IMR-90 (cell line): ENCODE measurements around the gene GPR45. TPM values are rescaled to one million over a fixed set of nuclear protein-coding genes. Genes with fewer than 3 reads are reported as not detected.

Experiments used
- ATAC-seq: fragments of 200-7000 bp; cut with Tn5 transposase; 2 replicates; pipeline ENCODE4 v1.9.1; 2020; ENCODE audit warnings: low read depth, mild to moderate bottlenecking, moderate library complexity
- BruUV-seq: library from RNA; stranded (reverse); fragments of 400-500 nt; replicated peaks from 2 replicates; lab custom pipeline; 2021; lab: Mats Ljungman, UMichigan
- CTCF ChIA-PET: fragments of 300-600 bp; formaldehyde crosslinking; extraction: SDS; loops from one replicate; lab custom pipeline; 2021; ENCODE audit warnings: antibody characterized with exemption; lab: Yijun Ruan, JAX
- POLR2A ChIA-PET: fragments of 300-600 bp; sonication (Branson Sonifier 250); formaldehyde crosslinking; loops from one replicate; lab custom pipeline; 2022; ENCODE audit warnings: antibody characterized with exemption; ENCODE audit not compliant: unreplicated experiment; lab: Charles Lee
- DNase-seq: peaks from one replicate; pipeline ENCODE4 v3.0.0; 2013
- H2AFZ ChIP-seq: replicated peaks from 2 replicates; pipeline ENCODE3; 2013; ENCODE audit warnings: low read length, mild to moderate bottlenecking; ENCODE audit not compliant: poor library complexity
- H2AK5ac ChIP-seq: 2 replicates; pipeline ENCODE4 v1.6.1; 2013; ENCODE audit warnings: low read depth, low read length, inconsistent platforms
- H2AK9ac ChIP-seq: replicated peaks from 2 replicates; pipeline ENCODE3; 2013; ENCODE audit warnings: mild to moderate bottlenecking, low read depth, low read length, moderate library complexity; ENCODE audit not compliant: poor library complexity
- H2BK120ac ChIP-seq: 2 replicates; pipeline ENCODE4 v1.6.1; 2013; ENCODE audit warnings: low read depth, low read length, inconsistent platforms
- H2BK15ac ChIP-seq: 3 replicates; pipeline ENCODE4 v1.6.1; 2013; ENCODE audit warnings: low read depth, low read length, inconsistent platforms
- H2BK20ac ChIP-seq: 2 replicates; pipeline ENCODE4 v1.6.1; 2013; ENCODE audit warnings: low read depth, mild to moderate bottlenecking, inconsistent platforms, low read length, moderate library complexity
- H2BK5ac ChIP-seq: 2 replicates; pipeline ENCODE4 v1.6.1; 2013; ENCODE audit warnings: mild to moderate bottlenecking, low read depth, low read length, inconsistent platforms; ENCODE audit not compliant: poor library complexity, severe bottlenecking
- H3K14ac ChIP-seq: replicated peaks from 2 replicates; pipeline ENCODE4 v1.6.1; 2013; ENCODE audit warnings: low read depth, low read length, inconsistent platforms
- H3K18ac ChIP-seq: 2 replicates; pipeline ENCODE4 v1.6.1; 2013; ENCODE audit warnings: low read depth, low read length, control low read depth
- H3K23ac ChIP-seq: 2 replicates; pipeline ENCODE4 v1.6.1; 2013; ENCODE audit warnings: low read depth, low read length, inconsistent platforms
- H3K27ac ChIP-seq: 2 replicates; pipeline ENCODE4 v1.5.1; 2013; ENCODE audit warnings: mild to moderate bottlenecking, control low read depth, low read length; ENCODE audit not compliant: insufficient read depth
- H3K27me3 ChIP-seq: 2 replicates; pipeline ENCODE4 v1.6.1; 2013; ENCODE audit warnings: low read length; ENCODE audit not compliant: control insufficient read depth, insufficient read depth
- H3K36me3 ChIP-seq: 2 replicates; pipeline ENCODE4 v1.6.1; 2013; ENCODE audit warnings: low read length, mixed read lengths; ENCODE audit not compliant: control insufficient read depth, insufficient read depth
- H3K4ac ChIP-seq: 2 replicates; pipeline ENCODE4 v1.6.1; 2013; ENCODE audit warnings: low read depth, low read length, inconsistent platforms
- H3K4me1 ChIP-seq: 2 replicates; pipeline ENCODE4 v1.6.1; 2013; ENCODE audit warnings: low read length, mixed read lengths; ENCODE audit not compliant: control insufficient read depth, insufficient read depth
- H3K4me2 ChIP-seq: 2 replicates; pipeline ENCODE4 v1.6.1; 2013; ENCODE audit warnings: low read depth, mild to moderate bottlenecking, control low read depth, low read length, moderate library complexity
- H3K4me3 ChIP-seq: 2 replicates; pipeline ENCODE4 v1.5.1; 2013; ENCODE audit warnings: low read depth, mild to moderate bottlenecking, control low read depth, low read length, moderate library complexity; ENCODE audit not compliant: insufficient read depth
- H3K56ac ChIP-seq: 2 replicates; pipeline ENCODE4 v1.6.1; 2013; ENCODE audit warnings: low read length, inconsistent platforms; ENCODE audit not compliant: insufficient read depth; ENCODE audit errors: extremely low read depth
- H3K79me1 ChIP-seq, 2 experiments: 2 replicates each; pipeline ENCODE4 v1.6.1; 2013; ENCODE audit warnings: low read length in 2 of 2, inconsistent platforms in 1 of 2, low read depth in 1 of 2
- H3K9ac ChIP-seq: 2 replicates; pipeline ENCODE4 v1.6.1; 2013; ENCODE audit warnings: low read depth, low read length, control low read depth
- H3K9me1 ChIP-seq: 2 replicates; pipeline ENCODE4 v1.6.1; 2013; ENCODE audit warnings: low read length, inconsistent platforms; ENCODE audit not compliant: insufficient read depth
- H3K9me3 ChIP-seq: 2 replicates; pipeline ENCODE4 v1.6.1; 2013; ENCODE audit warnings: low read length; ENCODE audit not compliant: control insufficient read depth, insufficient read depth
- H4K20me1 ChIP-seq: 2 replicates; pipeline ENCODE4 v1.6.1; 2013; ENCODE audit warnings: low read length, inconsistent platforms; ENCODE audit not compliant: insufficient read depth
- H4K5ac ChIP-seq: 2 replicates; pipeline ENCODE4 v1.6.1; 2013; ENCODE audit warnings: mild to moderate bottlenecking, low read depth, low read length, control low read depth
- H4K8ac ChIP-seq, 2 experiments: 2 replicates each; pipeline ENCODE4 v1.6.1; 2013; ENCODE audit warnings: low read depth in 2 of 2, low read length in 2 of 2, control low read depth in 1 of 2, inconsistent platforms in 1 of 2
- H4K91ac ChIP-seq: 2 replicates; pipeline ENCODE4 v1.6.1; 2013; ENCODE audit warnings: low read depth, low read length, inconsistent platforms; ENCODE audit not compliant: insufficient read depth
- BHLHE40 ChIP-seq: fragments of 150-350 bp; IDR thresholded peaks from 2 replicates; pipeline ENCODE4 v1.6.1; 2016; ENCODE audit warnings: mild to moderate bottlenecking, low read depth, low read length
- CEBPB ChIP-seq: IDR thresholded peaks from 2 replicates; pipeline ENCODE4 v1.6.1; 2012; ENCODE audit warnings: low read depth, low read length, improper control_type of control experiment
- FOS ChIP-seq: fragments of 150-350 bp; IDR thresholded peaks from 2 replicates; pipeline ENCODE4 v1.6.1; 2016; ENCODE audit warnings: low read depth, low read length
- MAFK ChIP-seq: IDR thresholded peaks from 2 replicates; pipeline ENCODE4 v1.6.1; 2012; ENCODE audit warnings: low read depth, low read length, improper control_type of control experiment
- MAZ ChIP-seq: IDR thresholded peaks from 2 replicates; pipeline ENCODE4 v1.6.1; 2012; ENCODE audit warnings: low read depth, mild to moderate bottlenecking, low read length, improper control_type of control experiment, moderate library complexity, borderline replicate concordance
- MXI1 ChIP-seq: IDR thresholded peaks from 2 replicates; pipeline ENCODE4 v1.6.1; 2012; ENCODE audit warnings: low read depth, mild to moderate bottlenecking, low read length, moderate library complexity, borderline replicate concordance
- POLR2A ChIP-seq: IDR thresholded peaks from 2 replicates; pipeline ENCODE4 v1.6.1; 2012; ENCODE audit warnings: mild to moderate bottlenecking, low read depth, low read length
- RCOR1 ChIP-seq: IDR thresholded peaks from 2 replicates; pipeline ENCODE4 v1.6.1; 2012; ENCODE audit warnings: mild to moderate bottlenecking, low read length, improper control_type of control experiment; ENCODE audit not compliant: insufficient replicate concordance
- WGBS, 2 experiments: methylation state at CpG; one replicate each; pipeline versions ENCODE4 v1.1.5 to v1.1.7; 2013; ENCODE audit warnings: missing lambda C conversion rate in 2 of 2; ENCODE audit not compliant: insufficient read length in 1 of 2; ENCODE audit errors: extremely low coverage in 2 of 2; 5-methylcytosine and 5-hydroxymethylcytosine counted together
- dilution Hi-C: fragments of 300-500 bp; cut with HindIII; formaldehyde crosslinking; loops from one replicate; pipeline ENCODE4 v1.14.3; 2018; ENCODE audit warnings: low sequenced_read_pairs; ENCODE audit not compliant: unreplicated experiment
- in situ Hi-C: fragments of 300-500 bp; cut with MboI; formaldehyde crosslinking; loops from 3 replicates; pipeline ENCODE4 v1.14.3; 2019; ENCODE audit warnings: low sequenced_read_pairs, inconsistent platforms, mixed read lengths
- intact Hi-C: fragments of 100-400 bp; cut with micrococcal nuclease; formaldehyde crosslinking; loops from 2 replicates; pipeline ENCODE4 v1.10.0; 2022
- polyA plus RNA-seq, 3 experiments: library from polyadenylated mRNA; depleted of rRNA; stranded (reverse); fragments of >200 nt; gene quantifications; 2 replicates each; pipeline ENCODE4 v1.2.3, GENCODE V29; 2012; ENCODE audit warnings: low replicate concordance in 1 of 3
- total RNA-seq: library from RNA; depleted of rRNA; stranded (reverse); fragments of >200 nt; gene quantifications from 2 replicates; pipeline ENCODE4 v1.2.3, GENCODE V29; 2012
- TF ChIP-seq, protein P1 (sequence below): fragments of 150-350 bp; IDR thresholded peaks from 2 replicates; pipeline ENCODE4 v1.6.1; 2017; ENCODE audit warnings: mild to moderate bottlenecking, antibody characterized with exemption, low read length, low read depth
- TF ChIP-seq, protein P2 (sequence below): conservative IDR thresholded peaks from 2 replicates; pipeline ENCODE4 v1.5.1; 2012; ENCODE audit warnings: mild to moderate bottlenecking, low read depth, low read length, improper control_type of control experiment

Gene GPR45
- total and polyA plus RNA-seq, 2 of the 4 experiments (the other 2 are of a cell fraction) = not detected

DNA sequence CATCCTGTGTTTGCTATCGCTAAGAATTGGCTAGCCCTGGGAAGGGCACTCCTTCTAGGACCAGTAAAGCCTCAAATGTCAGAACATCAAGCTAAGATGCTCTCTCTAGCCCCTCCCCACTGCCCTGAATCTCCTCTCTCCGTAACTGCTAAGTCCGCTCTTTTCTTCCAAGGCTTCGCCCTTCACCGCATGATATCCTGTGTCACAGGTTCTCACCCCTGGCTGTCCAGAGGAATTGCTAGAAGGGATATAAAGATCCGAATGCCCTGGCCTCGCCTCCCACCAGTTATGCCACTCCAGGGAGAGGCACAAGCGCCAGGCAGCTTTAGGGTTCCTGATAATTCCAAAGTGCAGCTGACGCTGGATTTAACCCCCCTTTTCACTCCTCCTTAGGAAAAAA, 17.1 kb upstream of the GPR45 start:
- Histone ChIP-seq H3K14ac (no peak overlapping the region), H2AFZ (no peak overlapping the region), H3K56ac (no peak overlapping the region), H3K9ac (no peak overlapping the region), H3K79me1 (no peaks in the 10 kb centered on the region), H2BK15ac (no peak overlapping the region), H3K27me3 (peaks cover 23% of the 10 kb centered on the region), H4K5ac (no peak overlapping the region), H2AK5ac (no peak overlapping the region), H3K18ac (no peak overlapping the region), H2AK9ac (no peak overlapping the region), H3K23ac (no peak overlapping the region), H2BK20ac (no peak overlapping the region), H3K4ac (no peak overlapping the region), H2BK5ac (no peak overlapping the region), H4K20me1 (no peaks in the 10 kb centered on the region), H4K8ac (no peak overlapping the region), H2BK120ac (no peak overlapping the region), H3K36me3 (no peaks in the 10 kb centered on the region), H4K91ac (no peak overlapping the region), H3K27ac (no peak overlapping the region), H3K9me3 (no peaks in the 10 kb centered on the region), H3K9me1 (no peaks in the 10 kb centered on the region), H3K4me2 (no peak overlapping the region), H3K4me1 (no peaks in the 10 kb centered on the region), H3K4me3 (no peak overlapping the region)
- intact Hi-C loops (loop anchor here (10.0 kb wide), 1 partner anchor 60 kb away; no protein-coding TSS in a partner anchor), dilution Hi-C loops (no loop called here), in situ Hi-C loops (no loop called here)
- 68% methylated on average over 6 of the region's 9 CpGs; no CpG with 5 or more reads in 1 of the 2 experiments for WGBS, 2 experiments
- no peak for ATAC-seq
- ChIA-PET POLR2A (no interaction called here), CTCF (no interaction called here)
- TF ChIP-seq MXI1 (no peak), CEBPB (no peak), BHLHE40 (no peak), MAZ (no peak), FOS (no peak), MAFK (no peak), RCOR1 (no peak), POLR2A (no peak)
- TF ChIP-seq, protein P1, sequence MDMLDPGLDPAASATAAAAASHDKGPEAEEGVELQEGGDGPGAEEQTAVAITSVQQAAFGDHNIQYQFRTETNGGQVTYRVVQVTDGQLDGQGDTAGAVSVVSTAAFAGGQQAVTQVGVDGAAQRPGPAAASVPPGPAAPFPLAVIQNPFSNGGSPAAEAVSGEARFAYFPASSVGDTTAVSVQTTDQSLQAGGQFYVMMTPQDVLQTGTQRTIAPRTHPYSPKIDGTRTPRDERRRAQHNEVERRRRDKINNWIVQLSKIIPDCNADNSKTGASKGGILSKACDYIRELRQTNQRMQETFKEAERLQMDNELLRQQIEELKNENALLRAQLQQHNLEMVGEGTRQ = no peak
- TF ChIP-seq, protein P2, sequence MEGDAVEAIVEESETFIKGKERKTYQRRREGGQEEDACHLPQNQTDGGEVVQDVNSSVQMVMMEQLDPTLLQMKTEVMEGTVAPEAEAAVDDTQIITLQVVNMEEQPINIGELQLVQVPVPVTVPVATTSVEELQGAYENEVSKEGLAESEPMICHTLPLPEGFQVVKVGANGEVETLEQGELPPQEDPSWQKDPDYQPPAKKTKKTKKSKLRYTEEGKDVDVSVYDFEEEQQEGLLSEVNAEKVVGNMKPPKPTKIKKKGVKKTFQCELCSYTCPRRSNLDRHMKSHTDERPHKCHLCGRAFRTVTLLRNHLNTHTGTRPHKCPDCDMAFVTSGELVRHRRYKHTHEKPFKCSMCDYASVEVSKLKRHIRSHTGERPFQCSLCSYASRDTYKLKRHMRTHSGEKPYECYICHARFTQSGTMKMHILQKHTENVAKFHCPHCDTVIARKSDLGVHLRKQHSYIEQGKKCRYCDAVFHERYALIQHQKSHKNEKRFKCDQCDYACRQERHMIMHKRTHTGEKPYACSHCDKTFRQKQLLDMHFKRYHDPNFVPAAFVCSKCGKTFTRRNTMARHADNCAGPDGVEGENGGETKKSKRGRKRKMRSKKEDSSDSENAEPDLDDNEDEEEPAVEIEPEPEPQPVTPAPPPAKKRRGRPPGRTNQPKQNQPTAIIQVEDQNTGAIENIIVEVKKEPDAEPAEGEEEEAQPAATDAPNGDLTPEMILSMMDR = no peak
- BruUV-seq = no TSS peak
- no peak for DNase-seq
